Activated CD8-positive, alpha-beta memory T cell treated with anti-CD3 and anti-CD28 coated beads for 1 hour (primary cell): Measurements from ENCODE around the gene ZNF670.
"Not testable (repeated sequence)": the region's sequence is repeated elsewhere in the genome, so short reads cannot be mapped to it uniquely, and the experiment has no call there.

ENCODE experiments used
- DNase-seq, 2 donors: peaks; one replicate each; pipeline ENCODE4 v3.0.0-alpha.2; 2020; ENCODE audit warnings: low read depth in 1 of 2; ENCODE audit errors: extremely low read depth in 1 of 2

ZNF670 gene

DNA sequence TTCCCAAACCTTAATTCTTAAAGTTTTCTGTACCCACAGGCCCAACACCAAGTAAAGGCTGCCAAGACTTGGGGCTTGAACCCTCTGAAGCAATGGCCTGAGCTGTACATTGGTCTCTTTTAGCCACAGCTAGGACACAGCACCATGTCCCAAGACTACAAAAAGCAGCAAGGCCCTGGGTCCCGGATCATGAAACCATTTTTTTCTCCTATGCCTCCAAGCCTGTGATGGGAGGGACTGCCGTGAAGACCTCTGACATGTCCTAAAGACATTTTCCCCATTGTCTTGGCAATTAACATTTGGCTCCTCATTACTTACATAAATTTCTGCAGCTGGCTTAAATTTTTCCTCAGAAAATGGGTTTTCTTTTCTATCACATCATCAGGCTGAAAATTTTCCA, 30.9 kb downstream of the ZNF670 start:
- no peak for DNase-seq

- no peak for DNase-seq
Observed at GRCh38 chr1:247047260-247047659, 31.4 kb downstream of the ZNF670 start.

- no peak for DNase-seq
Observed at GRCh38 chr1:247043406-247043805, 35.2 kb downstream of the ZNF670 start.

- no peak for DNase-seq
Observed at GRCh38 chr1:247037511-247038320, 40.9 kb downstream of the ZNF670 start.

DNA sequence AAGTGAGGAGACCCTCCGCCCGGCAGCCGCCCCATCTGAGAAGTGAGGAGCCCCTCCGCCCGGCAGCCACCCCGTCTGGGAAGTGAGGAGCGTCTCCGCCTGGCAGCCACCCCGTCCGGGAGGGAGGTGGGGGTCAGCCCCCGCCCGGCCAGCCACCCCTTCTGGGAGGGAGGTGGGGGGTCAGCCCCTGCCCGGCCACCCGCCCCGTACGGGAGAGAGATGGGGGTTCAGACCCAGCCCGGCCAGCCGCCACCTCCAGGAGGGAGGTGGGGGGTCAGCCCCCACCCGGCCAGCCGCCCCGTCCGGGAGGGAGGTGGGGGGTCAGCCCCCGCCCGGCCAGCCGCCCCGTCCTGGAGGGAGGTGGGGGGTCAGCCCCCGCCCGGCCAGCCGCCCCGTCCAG, 46.3 kb downstream of the ZNF670 start:
- DNase-seq: not testable (repeated sequence)
